HG03521 (cell line): ENCODE measurements around the gene TIPIN.
"Not testable (repeated sequence)": the region's sequence is repeated elsewhere in the genome, so short reads cannot be mapped to it uniquely, and the experiment has no call there.

Experiments
- ATAC-seq: cut with Tn5 transposase; IDR thresholded peaks from one replicate; pipeline ENCODE4 v1.9.1; 2021; ENCODE audit warnings: mild to moderate bottlenecking, moderate library complexity; ENCODE audit not compliant: unreplicated experiment

TIPIN gene, protein sequence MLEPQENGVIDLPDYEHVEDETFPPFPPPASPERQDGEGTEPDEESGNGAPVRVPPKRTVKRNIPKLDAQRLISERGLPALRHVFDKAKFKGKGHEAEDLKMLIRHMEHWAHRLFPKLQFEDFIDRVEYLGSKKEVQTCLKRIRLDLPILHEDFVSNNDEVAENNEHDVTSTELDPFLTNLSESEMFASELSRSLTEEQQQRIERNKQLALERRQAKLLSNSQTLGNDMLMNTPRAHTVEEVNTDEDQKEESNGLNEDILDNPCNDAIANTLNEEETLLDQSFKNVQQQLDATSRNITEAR

DNA sequence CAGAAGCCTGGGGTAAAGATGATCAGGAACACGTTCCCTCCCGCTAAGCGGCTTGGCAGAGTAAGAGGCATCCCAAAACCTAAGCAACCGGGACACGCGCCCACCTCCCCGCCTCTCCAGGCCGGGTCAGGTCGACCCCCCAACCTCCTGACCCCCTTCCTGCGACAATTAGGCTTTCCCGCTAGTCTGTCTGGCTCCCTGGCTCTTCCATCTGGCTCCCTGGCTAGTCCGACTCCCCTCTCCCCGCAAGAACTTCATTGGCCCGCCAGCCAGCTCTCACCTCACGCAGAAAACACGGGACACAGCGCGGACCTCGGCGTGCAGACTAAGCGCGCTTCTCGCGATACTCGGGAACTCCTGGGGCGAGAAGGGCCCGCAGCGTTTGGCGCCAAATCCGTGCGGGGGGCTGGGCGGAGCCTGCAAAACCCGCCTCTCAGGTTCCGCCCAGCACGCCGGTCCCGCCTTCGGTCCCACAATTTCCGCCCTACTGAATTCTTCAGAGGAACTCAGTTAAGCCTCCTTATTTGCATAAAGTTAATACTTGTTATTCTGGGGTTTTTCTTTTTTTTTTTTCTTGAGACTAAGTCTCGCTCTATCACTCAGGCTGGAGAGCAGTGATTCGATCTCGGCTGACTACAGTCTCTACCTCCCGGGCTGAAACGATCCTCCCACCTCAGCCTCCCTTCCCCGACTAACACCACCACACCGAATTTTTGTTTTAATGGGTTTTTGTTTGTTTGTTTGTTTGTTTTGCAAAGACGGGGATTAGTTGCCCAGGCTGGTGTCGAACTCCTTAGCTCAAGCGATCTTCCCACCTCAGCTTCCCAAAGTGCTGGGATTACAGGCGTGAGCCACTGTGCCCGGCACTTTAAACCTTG lies at the start of gene TIPIN:
Gene TIPIN, minus strand, starts transcription at position 327 of the 878 bp plus-strand sequence. CDS start 3,738 bp downstream, outside the sequence.
- peak; percentile 91 for ATAC-seq

DNA sequence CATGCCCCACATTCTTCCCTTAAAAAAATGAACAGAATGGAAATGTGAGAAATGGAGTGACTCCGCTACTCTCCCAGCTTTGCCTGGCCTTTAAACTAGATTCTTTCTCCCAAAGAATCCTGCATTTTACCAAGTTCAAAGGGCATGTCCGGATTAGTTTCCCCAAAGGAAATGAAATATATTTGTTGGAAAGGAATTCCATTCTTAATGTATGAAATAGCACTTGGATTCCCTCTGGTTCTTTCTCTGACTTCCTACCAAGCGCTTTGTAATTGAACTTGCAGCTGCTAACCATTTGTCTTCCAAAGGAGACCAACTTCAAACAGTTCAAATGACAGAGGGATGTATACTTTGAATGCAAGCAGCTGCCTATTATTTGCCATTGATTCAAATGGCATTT lies 49.1 kb upstream of the TIPIN start:
- no peak for ATAC-seq

DNA sequence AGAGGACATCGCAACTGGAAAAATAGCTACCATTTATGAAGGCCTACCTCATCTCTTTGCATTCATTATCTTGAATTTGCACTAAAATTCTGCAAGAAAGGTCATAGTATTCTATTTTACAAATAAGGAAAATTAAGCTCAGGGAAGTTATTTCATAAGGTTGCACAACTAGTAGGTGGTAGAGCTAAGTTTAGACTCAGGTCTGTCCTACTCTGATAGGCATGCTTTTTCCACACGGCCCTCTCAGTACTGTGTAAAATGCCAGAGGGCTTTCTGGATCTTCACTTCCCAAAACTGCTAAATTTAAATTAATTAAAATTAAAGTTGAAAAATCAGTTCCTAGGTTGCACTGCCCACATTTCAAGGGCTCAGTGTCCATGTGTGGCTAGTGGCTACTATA lies 48.5 kb upstream of the TIPIN start:
- ATAC-seq = no peak

DNA sequence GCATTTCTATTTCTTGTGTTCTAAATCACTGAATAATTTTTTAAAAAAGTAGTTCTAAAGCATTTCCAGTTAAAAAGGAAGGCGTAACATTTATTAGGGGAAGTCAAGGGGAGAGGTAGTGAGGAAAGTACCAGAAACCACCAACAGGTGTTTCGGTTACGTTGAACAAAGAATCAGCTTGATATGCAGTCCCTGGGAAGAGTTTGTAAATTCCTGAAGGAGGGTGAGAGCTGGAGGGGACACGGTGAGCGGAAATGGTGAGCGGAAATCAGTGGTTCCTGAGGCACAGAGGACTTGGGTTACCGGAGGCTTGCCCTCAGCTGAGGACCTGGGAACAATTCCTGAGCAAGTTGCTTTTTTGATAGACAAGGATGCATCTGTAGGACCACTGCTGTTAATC lies 48.0 kb upstream of the TIPIN start:
- ATAC-seq = no peak

DNA sequence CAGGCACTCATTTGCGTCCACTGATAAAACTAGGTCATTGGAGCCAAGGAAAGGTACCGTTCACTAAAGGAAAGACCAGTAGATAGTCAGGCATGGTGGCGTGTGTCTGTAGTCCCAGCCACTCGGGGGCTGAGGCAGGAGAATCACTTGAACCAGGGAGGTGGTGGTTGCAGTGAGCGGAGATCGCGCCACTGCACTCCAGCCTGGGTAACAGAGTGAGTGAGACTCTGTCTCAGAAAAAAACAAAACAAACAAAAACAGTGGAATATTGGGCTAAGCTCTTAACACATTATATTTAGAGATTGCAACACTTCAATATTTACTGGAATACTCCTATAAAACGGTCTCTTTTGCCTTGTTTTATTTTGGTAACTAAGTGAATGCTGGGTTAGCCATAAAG lies 47.6 kb upstream of the TIPIN start:
- ATAC-seq = no peak

DNA sequence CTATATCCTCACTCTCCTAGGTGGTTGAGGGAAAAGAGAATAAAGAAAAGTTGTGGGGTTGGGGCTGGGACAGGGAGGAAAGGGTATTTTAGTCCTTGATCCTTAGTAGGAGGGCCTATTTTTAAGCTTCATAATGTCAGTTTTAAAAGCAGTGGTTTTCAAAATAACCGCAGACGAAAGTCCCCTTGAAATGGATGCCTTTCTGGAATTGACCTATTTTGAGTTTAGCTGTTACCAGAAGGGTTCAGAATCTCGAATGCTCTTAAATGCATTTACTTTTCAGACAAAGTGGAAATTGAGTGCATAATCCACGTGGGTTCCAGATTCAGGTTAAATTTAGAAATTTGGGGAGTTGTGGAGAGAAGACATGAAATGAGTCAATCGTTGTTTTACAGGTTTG lies 46.8 kb upstream of the TIPIN start:
- no peak for ATAC-seq

DNA sequence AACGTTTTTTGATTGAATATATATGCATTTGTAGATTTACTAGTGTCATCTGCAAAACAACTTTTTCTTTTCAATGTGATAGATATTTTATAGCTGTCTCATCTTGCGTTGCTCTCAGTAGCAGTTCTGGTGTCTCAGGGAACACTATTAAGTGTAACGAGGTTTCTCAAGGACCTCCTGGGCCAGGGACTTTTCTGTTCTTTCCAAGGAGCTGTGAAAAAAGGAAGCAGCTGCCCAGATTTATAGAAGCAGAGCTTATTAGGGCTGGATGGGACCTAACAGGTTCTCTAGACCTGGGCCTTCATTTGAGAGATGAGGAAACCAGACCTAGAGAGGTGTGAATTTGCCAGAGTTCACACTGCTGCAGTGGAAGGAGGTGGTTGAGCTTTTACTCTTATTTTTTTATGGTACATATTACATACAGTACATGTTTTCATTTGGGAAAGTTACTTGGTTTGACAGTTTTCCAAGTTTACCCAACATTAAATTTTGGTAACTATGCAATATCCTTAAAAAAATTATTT lies 46.3 kb upstream of the TIPIN start:
- ATAC-seq = no peak

DNA sequence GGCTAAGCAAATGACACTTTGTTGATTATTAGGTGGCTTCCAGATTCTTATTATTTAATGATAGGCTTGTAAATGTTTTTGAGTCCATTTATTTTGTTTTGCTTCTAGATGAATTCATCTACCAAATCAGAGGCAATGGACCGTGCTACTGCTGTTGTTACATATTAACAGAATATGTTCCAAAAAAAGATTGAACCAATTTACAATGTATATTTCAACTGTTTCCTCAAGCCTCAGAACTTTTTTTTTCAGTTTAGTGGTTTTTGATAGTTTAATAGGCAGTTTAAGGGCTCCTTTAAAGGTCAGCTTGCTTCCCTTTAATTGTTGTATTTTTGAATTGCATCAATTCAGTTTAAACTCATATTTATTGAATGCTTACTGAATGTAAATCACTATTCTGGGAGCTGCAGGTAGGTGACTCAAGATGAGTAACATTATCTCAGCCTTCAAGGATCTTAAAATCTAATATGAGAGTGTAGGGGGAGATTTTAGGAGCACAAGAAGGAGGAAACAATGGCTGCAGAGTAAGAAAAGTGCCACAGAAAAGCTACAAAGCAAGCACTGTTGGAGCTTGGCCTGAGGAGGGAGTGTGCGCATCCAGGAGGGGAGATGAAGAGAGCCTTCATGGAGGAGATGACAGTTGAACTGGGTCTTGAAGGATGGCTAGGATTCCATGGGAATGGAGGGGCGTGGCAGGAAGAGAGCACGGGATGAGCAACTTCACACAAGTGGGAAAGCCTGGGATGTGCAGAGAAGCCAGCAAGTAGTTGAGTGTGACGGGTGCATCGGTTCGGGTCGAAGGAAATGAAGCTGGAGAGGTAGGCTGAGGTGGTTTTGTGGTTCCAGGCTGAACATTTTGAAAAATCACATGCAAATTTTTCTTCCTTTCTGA lies 44.9 kb upstream of the TIPIN start:
- ATAC-seq = no peak

DNA sequence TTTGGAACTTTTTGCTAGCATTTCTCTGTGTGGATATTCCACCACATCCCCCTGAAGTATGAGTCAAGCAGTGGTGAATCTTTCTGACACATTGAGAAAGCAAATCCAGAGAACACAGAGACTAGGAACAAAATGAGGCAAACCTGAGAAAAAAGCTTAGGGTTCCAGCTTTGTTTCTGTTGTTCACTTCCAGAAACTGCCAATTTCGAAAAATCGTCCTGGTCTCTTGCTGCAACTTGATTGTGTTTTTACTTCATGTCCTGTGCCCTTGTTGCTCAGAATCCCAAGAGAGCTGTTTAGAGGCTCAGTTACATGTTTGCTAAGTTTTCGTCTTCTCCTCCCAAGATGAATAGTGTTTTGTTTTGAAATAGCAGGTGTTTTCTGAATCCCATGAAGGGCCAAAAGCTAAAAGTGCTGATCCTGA lies 43.9 kb upstream of the TIPIN start:
- no peak for ATAC-seq

DNA sequence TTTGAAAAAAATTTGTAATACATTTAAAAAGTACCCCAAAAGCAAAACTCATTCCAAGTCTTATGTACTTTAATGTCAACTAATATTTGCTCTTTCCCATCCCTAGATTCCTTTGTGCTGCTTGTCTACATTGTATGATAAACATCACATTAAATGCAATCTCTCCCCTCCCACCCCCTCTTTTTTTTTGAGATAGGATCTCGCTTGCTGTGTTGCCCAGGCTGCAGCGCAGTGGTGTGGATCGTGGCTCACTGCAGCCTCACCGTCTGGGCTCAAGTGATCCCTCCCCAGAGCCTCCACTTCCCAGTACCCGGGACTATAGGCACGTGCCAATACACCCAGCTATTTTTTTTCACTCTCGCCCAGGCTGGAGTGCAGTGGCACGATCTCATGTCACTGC lies 42.8 kb upstream of the TIPIN start:
- no peak for ATAC-seq

DNA sequence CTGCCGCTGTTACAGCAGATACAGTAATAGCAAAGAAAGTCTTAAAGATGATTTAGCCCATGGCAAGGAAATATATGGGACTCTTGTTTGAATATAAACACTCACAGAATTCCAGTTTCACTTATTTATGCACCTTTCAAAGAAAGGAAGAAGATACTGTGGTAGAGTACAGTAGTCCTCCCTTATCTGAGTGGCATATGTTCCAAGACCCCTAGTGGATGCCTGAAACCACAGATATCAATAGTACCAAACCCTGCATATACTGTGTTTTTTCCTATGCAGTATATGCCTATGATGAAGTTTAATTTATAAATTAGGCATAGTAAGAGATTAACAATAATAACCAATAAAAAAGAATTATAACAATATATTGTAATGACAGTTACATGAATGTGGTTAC lies 38.4 kb upstream of the TIPIN start:
- ATAC-seq = no peak

DNA sequence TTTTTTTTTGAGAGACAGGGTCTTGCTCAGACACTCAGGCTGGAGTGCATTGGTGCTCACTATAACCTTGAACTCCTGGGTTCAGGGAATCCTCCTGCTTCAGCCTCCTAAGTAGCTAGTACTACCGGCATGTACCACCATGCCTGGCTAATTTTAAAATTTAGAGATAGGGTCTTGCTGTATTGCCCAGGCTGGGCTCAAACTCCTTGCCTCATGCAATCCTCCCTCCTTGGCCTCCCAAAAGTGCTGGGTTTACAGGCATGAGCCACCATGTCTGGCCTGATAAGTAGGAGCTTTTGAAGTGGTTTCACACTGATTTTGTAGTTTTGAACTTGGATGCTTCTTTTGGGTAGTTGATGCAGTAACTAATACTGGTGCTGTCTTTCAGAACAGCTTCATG lies 38.0 kb upstream of the TIPIN start:
- ATAC-seq = no peak

DNA sequence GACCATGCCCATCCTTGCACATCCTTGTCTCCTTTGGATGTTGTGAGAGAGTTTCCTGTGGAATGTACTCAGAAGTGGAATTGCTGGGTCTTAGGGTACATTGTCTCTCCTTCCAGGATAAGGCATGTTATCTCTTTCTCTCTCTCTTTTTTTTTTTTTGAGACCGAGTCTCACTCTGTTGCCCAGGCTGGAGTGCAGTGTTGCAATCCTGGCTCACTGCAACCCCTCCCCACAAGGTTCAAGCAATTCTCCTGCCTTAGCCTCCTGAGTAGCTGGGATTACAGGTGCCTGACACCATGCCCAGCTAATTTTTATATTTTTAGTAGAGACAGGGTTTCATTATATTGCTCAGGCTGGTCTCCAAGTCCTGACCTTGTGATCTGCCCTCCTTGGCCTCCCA lies 36.6 kb upstream of the TIPIN start:
- not testable (repeated sequence) for ATAC-seq

DNA sequence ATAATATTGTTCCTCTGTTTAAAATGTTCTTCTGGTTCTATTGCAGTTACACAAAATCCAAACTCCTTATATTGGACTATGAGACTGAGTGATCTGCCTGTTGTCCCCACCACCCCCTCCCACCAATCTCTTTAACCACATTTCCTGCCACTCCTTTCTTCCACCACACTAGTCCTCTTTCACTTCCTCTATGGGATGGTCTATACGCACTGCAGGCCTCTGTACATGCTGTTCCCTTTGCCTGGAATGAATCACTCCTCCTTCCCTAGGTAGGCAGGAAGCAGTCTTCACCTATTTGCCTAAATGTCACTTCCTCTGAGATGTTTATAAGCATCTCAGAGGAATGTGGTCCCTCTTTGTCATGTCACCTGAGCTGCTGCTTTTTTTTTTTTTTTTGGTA lies 34.2 kb upstream of the TIPIN start:
- ATAC-seq = no peak

DNA sequence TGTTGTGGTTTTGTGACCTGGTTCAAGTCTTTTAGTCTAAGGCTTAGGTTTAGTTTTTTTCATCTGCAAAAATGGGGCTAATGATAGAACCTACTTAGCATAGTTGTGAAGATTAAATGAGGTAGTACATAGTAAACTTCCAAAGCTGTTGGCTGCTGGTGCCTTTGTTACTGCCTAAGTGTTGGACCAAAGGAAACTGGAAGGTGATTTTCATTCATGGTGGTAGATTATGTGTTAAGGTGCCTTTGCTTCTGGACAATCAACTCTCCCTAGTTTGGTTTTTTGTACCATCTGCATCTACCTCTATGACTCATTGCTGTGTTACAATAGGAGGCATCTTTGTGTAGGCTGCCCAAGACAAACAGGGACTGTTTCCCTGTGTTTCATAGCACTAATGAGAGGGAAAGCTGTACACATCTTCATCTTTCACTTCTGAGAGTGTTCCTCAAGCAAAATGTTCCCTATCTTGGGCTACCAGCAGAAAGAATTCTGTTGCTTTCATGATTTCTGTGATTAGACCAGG lies 33.4 kb upstream of the TIPIN start:
- no peak for ATAC-seq

DNA sequence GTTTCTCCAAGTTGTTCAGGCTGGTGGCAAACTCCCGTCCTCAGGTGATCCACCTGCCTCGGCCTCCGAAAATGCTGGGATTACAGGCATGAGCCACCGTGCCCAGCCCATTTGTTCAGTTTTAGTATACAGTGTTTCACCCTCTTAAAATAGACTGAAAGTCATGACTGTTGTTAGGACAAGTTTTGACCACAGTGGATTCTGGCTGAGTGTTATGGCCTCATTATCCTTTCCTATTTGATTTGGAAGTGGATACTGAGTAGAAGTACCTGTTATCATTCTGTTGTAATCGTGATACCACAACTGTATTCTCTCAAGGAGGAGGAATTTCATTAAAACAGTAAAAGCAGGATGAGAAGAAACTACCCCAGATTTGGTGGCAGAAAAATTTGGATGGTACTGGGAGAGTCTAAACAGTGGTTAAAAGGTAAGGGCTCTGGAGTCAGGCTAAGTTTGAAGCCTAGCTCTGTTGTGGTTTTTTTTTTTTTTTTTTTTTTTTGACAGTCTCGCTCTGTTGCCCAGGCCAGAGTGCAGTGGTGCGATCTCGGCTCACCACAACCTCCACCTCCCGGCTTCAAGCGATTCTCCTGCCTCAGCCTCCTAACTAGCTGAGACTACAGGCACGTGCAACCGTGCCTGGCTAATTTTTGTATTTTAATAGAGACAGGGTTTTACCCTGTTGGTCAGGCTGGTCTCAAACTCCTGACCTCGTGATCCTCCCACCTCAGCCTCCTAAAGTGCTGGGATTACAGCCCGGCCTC lies 32.8 kb upstream of the TIPIN start:
- ATAC-seq = no peak

DNA sequence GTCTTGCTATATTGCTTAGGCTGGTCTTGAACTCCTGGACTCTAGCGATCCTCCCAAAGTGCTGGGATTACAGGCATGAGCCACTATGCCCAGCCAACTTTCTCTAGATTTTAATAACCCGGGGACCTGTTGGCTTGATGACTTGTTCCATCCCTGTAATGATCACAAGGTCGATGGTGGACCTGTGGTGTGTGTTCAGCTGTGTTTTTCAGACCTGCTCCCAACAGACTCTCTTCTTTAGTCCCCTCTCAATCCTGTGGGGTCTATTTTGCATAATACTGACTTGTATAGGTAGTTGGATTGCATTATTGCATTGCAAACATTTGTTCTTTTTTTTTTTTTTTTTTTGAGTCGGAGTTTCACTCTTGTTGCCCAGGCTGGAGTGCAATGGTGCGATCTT lies 32.1 kb upstream of the TIPIN start:
- no peak for ATAC-seq

DNA sequence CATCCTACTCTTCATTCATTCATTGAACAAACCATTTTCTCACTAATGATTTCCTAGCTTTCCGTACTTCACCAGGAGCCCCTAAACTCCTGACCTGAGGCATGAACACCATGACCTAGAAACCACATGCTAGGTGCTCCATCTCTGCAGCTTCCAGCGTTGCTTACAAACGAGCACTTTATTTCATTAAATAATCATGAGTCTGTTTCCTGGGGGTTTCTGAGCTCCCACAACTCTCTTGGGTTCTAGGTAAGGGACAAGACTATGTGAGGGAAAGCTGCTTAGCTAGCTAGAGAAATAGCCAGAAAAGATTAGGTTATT lies 31.5 kb upstream of the TIPIN start:
- ATAC-seq = no peak

DNA sequence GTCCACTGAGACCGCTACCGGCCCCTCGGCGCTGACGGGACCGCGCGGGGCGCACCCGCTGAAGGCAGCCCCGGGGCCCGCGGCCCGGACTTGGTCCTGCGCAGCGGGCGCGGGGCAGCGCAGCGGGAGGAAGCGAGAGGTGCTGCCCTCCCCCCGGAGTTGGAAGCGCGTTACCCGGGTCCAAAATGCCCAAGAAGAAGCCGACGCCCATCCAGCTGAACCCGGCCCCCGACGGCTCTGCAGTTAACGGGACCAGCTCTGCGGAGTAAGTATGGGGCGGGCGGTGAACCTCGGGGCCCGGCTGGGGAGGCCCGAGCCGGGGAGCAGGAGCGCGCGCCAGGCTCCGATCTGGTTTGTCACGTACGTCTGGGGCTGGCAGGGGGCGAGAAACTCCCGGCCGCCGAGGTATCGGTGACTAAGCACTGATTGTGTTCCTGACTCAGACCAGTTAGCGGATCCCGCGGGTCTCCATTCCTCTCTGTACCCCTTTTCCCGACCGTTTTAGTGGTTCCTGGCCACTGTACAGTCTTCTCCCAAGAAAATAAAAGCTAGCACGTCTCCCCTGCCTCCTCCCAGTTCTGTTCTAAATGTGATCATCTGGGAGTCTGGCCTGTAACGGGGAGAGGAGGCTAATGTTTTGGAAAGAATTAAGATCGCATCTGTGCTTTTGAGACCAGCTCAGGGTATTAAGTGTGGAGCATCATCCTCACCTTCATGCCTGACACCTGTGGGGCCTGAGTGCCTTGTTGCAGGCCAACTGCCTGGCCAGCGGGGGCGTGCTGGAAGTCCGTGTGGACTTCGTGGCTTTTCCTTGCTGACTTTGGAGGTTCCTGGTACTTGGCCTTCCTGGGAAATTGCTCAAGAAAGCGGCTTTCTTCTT lies 30.9 kb upstream of the TIPIN start:
- ATAC-seq = peak; percentile 17
